Prostate gland (tissue), 2 donors: ENCODE data around the gene THBS2. TPM values are rescaled to one million over a fixed set of nuclear protein-coding genes. Genes with fewer than 3 reads are reported as not detected.
"Not testable (repeated sequence)": the region's sequence is repeated elsewhere in the genome, so short reads cannot be mapped to it uniquely, and the experiment has no call there.

Experiments
- DNase-seq: peaks from one replicate; pipeline ENCODE4 v3.0.0-alpha.2; 2019; ENCODE audit warnings: low spot score
- H3K27ac ChIP-seq, 2 donors: fragments of 200-600 bp; sonication (generic); 2 replicates each; pipeline ENCODE4 v1.5.1; 2017 to 2019
- H3K27me3 ChIP-seq: fragments of 200-600 bp; sonication (generic); replicated peaks from 2 replicates; pipeline ENCODE4 v1.5.1; 2019; ENCODE audit not compliant: insufficient read depth
- H3K36me3 ChIP-seq, 2 donors: fragments of 200-600 bp; sonication (generic); 1 replicate in 1 of 2; 2 replicates in 1 of 2; pipeline versions ENCODE4 v1.5.1 to v1.8.1; 2017 to 2019
- H3K4me1 ChIP-seq: fragments of 200-600 bp; sonication (generic); replicated peaks from 2 replicates; pipeline ENCODE4 v1.5.1; 2019
- H3K4me3 ChIP-seq, 2 donors: fragments of 200-600 bp; sonication (generic); 2 replicates each; pipeline ENCODE4 v1.5.1; 2017 to 2019
- H3K9me3 ChIP-seq: fragments of 200-600 bp; sonication (generic); 2 replicates; pipeline ENCODE4 v1.5.1; 2017
- CTCF ChIP-seq, 4 experiments: fragments of 200-600 bp in 2 of 4; fragments of 450-650 bp in 2 of 4; sonication (generic) in 2 of 4; IDR thresholded peaks; 1 replicate in 3 of 4; 2 replicates in 1 of 4; pipeline ENCODE4 v1.5.1; 2016 to 2019; ENCODE audit warnings: antibody characterized with exemption in 4 of 4, mild to moderate bottlenecking in 2 of 4, moderate library complexity in 2 of 4
- POLR2A ChIP-seq: fragments of 450-650 bp; IDR thresholded peaks from one replicate; pipeline ENCODE4 v1.6.1; 2016; ENCODE audit warnings: antibody characterized with exemption, mild to moderate bottlenecking
- POLR2AphosphoS5 ChIP-seq: sonication (generic); formaldehyde crosslinking; IDR thresholded peaks from one replicate; pipeline ENCODE4 v1.6.1; 2017; ENCODE audit warnings: antibody characterized with exemption
- WGBS: methylation state at CpG from one replicate; pipeline ENCODE4 v1.1.5; 2018; 5-methylcytosine and 5-hydroxymethylcytosine counted together
- intact Hi-C: fragments of 100-400 bp; cut with DNase I; formaldehyde crosslinking; loops from one replicate; pipeline ENCODE4 v1.14.2; 2022
- total RNA-seq, 2 donors: library from RNA; depleted of rRNA; stranded (reverse); fragments of >200 nt; gene quantifications; one replicate each; pipeline ENCODE4 v1.1.0, GENCODE V29; 2016

THBS2 gene
- total RNA-seq, 2 donors from 2014 or later = 3.3 to 10.9 TPM

- intact Hi-C loops = no loop called here
- Histone ChIP-seq H3K27me3 (no peaks in the 10 kb centered on the region), H3K36me3 (no peaks in the 10 kb centered on the region), H3K4me3 (no peak overlapping the region), H3K27ac (no peak overlapping the region), H3K9me3 (no peaks in the 10 kb centered on the region), H3K4me1 (no peaks in the 10 kb centered on the region)
- TF ChIP-seq POLR2A = no peak
- TF ChIP-seq POLR2AphosphoS5 = no peak
- no peak for TF ChIP-seq CTCF (IDR thresholded peaks at IDR 0.05)
- 91% methylated on average over 9 of the region's 9 CpGs for WGBS
- DNase-seq = no peak
These were observed 53.9 kb downstream of the THBS2 start for GRCh38 chr6:169199625-169200335.

DNA sequence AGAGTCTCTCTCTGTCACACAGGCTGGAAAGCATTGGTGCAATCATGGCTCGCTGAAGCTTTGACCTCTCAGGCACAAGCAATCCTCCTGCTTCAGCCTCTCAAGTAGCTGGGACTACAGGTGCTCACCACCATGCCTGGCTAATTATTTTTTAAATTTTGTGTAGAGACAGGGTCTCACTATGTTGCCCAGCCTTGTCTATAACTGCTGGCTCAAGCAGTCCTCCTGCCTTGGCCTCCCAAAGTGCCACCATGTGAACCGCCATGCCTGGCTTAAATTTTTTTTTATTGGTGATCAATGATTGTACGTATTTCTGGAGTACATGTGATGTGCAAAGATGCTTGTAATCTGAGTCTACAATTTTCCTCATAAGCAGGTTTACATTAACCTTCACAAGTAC, 54.8 kb downstream of the THBS2 start:
- no peak overlapping the region for H3K4me3 ChIP-seq
- no peaks in the 10 kb centered on the region for H3K4me1 ChIP-seq
- no peaks in the 10 kb centered on the region for H3K9me3 ChIP-seq
- no peaks in the 10 kb centered on the region for H3K36me3 ChIP-seq
- intact Hi-C loops = no loop called here
- TF ChIP-seq CTCF (IDR thresholded peaks at IDR 0.05) (no peak), POLR2AphosphoS5 (no peak)
- H3K27me3 ChIP-seq = no peaks in the 10 kb centered on the region
- no peak for DNase-seq
- WGBS = 97% methylated on average over 3 of the region's 3 CpGs
- H3K27ac ChIP-seq = no peak overlapping the region

GRCh38 chr6:169197929-169198328, 55.7 kb downstream of the THBS2 start:
- DNase-seq, H3K9me3 ChIP-seq, H3K4me3 ChIP-seq, H3K36me3 ChIP-seq, H3K27me3 ChIP-seq, intact Hi-C loops, H3K27ac ChIP-seq, H3K4me1 ChIP-seq: not testable (repeated sequence)
- 94% methylated on average over 15 of the region's 15 CpGs for WGBS

- H3K27me3 ChIP-seq, H3K4me1 ChIP-seq, H3K36me3 ChIP-seq, H3K4me3 ChIP-seq, H3K9me3 ChIP-seq, intact Hi-C loops, H3K27ac ChIP-seq, DNase-seq: not testable (repeated sequence)
- 75% methylated on average over 2 of the region's 2 CpGs for WGBS
These were observed 57.4 kb downstream of the THBS2 start for GRCh38 chr6:169196279-169196678.

DNA sequence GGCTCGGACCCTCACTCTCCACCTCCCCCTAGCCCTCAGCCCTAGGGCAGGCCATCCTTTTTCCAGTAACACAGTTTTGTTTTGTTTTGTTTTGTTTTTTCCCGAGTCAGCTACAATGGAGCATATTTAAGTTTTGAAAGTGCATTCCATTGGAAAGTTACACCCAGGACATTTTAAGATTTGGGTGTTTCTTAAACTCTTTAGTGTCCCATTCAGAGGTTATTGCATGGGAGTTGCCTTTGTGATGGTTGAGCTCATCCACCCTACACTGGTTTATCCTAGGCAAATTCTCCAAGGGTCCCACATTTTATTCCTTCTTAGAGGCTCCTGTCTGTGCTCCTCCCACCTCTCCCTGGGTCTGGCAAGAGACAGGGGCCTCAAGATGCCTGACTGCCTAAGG, 58.9 kb downstream of the THBS2 start:
- Histone ChIP-seq H3K4me1 (no peaks in the 10 kb centered on the region), H3K9me3 (no peaks in the 10 kb centered on the region), H3K4me3 (no peak overlapping the region), H3K27ac (no peak overlapping the region), H3K36me3 (no peaks in the 10 kb centered on the region), H3K27me3 (no peaks in the 10 kb centered on the region)
- intact Hi-C loops = no loop called here
- no peak for DNase-seq
- 74% methylated on average over 2 of the region's 2 CpGs for WGBS
- TF ChIP-seq POLR2AphosphoS5 (no peak), CTCF (IDR thresholded peaks at IDR 0.05) (no peak), POLR2A (no peak)

DNA sequence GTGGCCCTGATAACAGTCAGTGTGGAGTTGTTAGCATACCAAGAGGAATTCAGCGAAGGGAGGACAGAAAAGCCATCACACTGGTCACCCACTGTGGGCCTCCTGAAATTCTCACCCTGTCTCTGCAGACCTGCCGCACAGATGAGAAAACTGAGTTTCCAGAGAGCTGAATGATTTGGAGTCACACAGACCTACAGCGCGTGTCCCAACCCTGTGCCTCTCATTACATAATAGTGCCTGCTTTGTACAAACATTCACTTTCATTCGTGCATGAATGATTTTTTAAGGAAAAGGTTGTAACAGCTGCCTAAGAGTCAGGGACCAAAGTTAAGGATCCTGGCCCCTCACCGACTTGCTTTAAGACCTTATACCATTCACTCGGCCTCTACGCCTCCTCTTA, 62.7 kb downstream of the THBS2 start:
- no peak for TF ChIP-seq CTCF (IDR thresholded peaks at IDR 0.05)
- TF ChIP-seq POLR2A = no peak
- TF ChIP-seq POLR2AphosphoS5 = no peak
- DNase-seq = no peak
- intact Hi-C loops = no loop called here
- Histone ChIP-seq H3K4me3 (no peak overlapping the region), H3K27me3 (no peaks in the 10 kb centered on the region), H3K9me3 (no peaks in the 10 kb centered on the region), H3K4me1 (no peaks in the 10 kb centered on the region), H3K27ac (no peak overlapping the region), H3K36me3 (no peaks in the 10 kb centered on the region)
- WGBS = 83% methylated on average over 8 of the region's 8 CpGs
